Measurements from ENCODE around the gene ADAMTS20. TPM values are rescaled to one million over a fixed set of nuclear protein-coding genes. Genes with fewer than 3 reads are reported as not detected.

Gene ADAMTS20
- total and polyA plus RNA-seq, 10 of the 15 experiments (the other 5 are each of a cell fraction or from before 2014, with no cell fraction given) = 0.33 TPM; not detected in 9

DNA sequence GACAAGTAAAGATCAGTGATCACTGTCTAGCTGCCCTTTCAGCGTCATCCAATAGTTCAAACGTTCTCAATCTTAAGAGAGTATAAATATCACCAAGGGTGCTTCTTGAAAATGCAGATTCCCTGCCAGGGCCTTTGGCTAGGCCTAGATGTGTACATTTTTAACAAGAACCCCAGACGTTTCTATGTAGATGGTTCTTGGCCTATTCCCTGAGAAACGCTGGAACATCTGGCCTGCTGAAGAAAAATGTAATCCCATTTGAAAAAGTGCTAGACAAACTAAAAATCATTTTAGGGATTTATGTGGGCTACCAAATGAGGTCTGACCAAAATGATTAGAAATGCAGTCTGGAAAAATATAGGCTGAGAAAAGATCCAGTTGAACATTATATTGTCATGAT is 231.7 kb downstream of the ADAMTS20 start:
- Histone ChIP-seq H3K79me2 (ENCODE audit: control insufficient read depth, insufficient read depth, low read length) (no peaks in the 10 kb centered on the region), H4K20me1 (ENCODE audit: control insufficient read depth, insufficient read depth) (no peaks in the 10 kb centered on the region), H3K27ac (ENCODE audit: control insufficient read depth, insufficient read depth) (no peak overlapping the region), H3K4me2 (ENCODE audit: control insufficient read depth, insufficient read depth) (no peak overlapping the region), H2AFZ (ENCODE audit: control insufficient read depth, low read depth, low read length) (no peak overlapping the region), H3K27me3 (replicated peaks in 1 of 2; ENCODE audit: control insufficient read depth in 2 of 2, insufficient read depth in 2 of 2, low read length in 1 of 2) (no peaks in the 10 kb centered on the region), H3K9ac (ENCODE audit: control insufficient read depth, insufficient read depth, low read length) (no peak overlapping the region), H3K36me3 (ENCODE audit: control insufficient read depth in 2 of 2, insufficient read depth in 2 of 2, low read length in 1 of 2) (no peaks in the 10 kb centered on the region), H3K4me3 (no peak overlapping the region), H3K9me3 (replicated peaks; ENCODE audit: control insufficient read depth, insufficient read depth, low read length) (no peaks in the 10 kb centered on the region), H3K4me1 (ENCODE audit: control insufficient read depth, insufficient read depth, low read length) (no peaks in the 10 kb centered on the region)
- POLR2A ChIA-PET = no interaction called here
- no TSS peak for BruUV-seq (replicated peaks)
- no peak for ATAC-seq
- in situ Hi-C loops (cut with MboI) = no loop called here
- RAD21 ChIA-PET (ENCODE audit: unreplicated experiment) = no interaction called here
- no peak for DNase-seq (ENCODE audit: low read depth, low spot score)
- intact Hi-C loops (cut with micrococcal nuclease; ENCODE audit: unreplicated experiment) = no loop called here
- SMC1A ChIA-PET (ENCODE audit: uncharacterized antibody, unreplicated experiment) = no interaction called here
- no peak for FAIRE-seq
- CTCF ChIA-PET = no interaction called here
- 46% methylated on average over 4 of the region's 4 CpGs for WGBS (ENCODE audit: insufficient coverage, insufficient replicate concordance, low lambda C conversion rate, missing lambda C conversion rate)
- TF ChIP-seq ZZZ3 (IDR thresholded peaks at IDR 0.05; ENCODE audit: control insufficient read depth, insufficient read length, low read depth) (no peak), NR2F1 (conservative IDR thresholded peaks at IDR 0.05) (no peak), EP300 (IDR thresholded peaks at IDR 0.05; ENCODE audit: borderline replicate concordance in 1 of 2, control insufficient read depth in 1 of 2, low read depth in 2 of 2, low read length in 2 of 2) (no peak), RB1 (IDR thresholded peaks at IDR 0.05; ENCODE audit: borderline replicate concordance) (no peak), RAD21 (IDR thresholded peaks at IDR 0.05; ENCODE audit: insufficient read depth, low read depth, low read length) (no peak), SRF (IDR thresholded peaks at IDR 0.05; ENCODE audit: low read depth in 2 of 2, low read length in 2 of 2) (no peak), CHD4 (IDR thresholded peaks at IDR 0.05) (no peak), CBFB (IDR thresholded peaks at IDR 0.05; ENCODE audit: low read depth) (no peak), NFYA (IDR thresholded peaks at IDR 0.05; ENCODE audit: borderline replicate concordance, low read depth, low read length) (no peak), TARDBP (IDR thresholded peaks at IDR 0.05; ENCODE audit: borderline replicate concordance) (no peak)
- TF ChIP-seq, protein P1, sequence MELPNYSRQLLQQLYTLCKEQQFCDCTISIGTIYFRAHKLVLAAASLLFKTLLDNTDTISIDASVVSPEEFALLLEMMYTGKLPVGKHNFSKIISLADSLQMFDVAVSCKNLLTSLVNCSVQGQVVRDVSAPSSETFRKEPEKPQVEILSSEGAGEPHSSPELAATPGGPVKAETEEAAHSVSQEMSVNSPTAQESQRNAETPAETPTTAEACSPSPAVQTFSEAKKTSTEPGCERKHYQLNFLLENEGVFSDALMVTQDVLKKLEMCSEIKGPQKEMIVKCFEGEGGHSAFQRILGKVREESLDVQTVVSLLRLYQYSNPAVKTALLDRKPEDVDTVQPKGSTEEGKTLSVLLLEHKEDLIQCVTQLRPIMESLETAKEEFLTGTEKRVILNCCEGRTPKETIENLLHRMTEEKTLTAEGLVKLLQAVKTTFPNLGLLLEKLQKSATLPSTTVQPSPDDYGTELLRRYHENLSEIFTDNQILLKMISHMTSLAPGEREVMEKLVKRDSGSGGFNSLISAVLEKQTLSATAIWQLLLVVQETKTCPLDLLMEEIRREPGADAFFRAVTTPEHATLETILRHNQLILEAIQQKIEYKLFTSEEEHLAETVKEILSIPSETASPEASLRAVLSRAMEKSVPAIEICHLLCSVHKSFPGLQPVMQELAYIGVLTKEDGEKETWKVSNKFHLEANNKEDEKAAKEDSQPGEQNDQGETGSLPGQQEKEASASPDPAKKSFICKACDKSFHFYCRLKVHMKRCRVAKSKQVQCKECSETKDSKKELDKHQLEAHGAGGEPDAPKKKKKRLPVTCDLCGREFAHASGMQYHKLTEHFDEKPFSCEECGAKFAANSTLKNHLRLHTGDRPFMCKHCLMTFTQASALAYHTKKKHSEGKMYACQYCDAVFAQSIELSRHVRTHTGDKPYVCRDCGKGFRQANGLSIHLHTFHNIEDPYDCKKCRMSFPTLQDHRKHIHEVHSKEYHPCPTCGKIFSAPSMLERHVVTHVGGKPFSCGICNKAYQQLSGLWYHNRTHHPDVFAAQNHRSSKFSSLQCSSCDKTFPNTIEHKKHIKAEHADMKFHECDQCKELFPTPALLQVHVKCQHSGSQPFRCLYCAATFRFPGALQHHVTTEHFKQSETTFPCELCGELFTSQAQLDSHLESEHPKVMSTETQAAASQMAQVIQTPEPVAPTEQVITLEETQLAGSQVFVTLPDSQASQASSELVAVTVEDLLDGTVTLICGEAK (IDR thresholded peaks at IDR 0.05; ENCODE audit: borderline replicate concordance) = no peak
- TF ChIP-seq, protein P2, sequence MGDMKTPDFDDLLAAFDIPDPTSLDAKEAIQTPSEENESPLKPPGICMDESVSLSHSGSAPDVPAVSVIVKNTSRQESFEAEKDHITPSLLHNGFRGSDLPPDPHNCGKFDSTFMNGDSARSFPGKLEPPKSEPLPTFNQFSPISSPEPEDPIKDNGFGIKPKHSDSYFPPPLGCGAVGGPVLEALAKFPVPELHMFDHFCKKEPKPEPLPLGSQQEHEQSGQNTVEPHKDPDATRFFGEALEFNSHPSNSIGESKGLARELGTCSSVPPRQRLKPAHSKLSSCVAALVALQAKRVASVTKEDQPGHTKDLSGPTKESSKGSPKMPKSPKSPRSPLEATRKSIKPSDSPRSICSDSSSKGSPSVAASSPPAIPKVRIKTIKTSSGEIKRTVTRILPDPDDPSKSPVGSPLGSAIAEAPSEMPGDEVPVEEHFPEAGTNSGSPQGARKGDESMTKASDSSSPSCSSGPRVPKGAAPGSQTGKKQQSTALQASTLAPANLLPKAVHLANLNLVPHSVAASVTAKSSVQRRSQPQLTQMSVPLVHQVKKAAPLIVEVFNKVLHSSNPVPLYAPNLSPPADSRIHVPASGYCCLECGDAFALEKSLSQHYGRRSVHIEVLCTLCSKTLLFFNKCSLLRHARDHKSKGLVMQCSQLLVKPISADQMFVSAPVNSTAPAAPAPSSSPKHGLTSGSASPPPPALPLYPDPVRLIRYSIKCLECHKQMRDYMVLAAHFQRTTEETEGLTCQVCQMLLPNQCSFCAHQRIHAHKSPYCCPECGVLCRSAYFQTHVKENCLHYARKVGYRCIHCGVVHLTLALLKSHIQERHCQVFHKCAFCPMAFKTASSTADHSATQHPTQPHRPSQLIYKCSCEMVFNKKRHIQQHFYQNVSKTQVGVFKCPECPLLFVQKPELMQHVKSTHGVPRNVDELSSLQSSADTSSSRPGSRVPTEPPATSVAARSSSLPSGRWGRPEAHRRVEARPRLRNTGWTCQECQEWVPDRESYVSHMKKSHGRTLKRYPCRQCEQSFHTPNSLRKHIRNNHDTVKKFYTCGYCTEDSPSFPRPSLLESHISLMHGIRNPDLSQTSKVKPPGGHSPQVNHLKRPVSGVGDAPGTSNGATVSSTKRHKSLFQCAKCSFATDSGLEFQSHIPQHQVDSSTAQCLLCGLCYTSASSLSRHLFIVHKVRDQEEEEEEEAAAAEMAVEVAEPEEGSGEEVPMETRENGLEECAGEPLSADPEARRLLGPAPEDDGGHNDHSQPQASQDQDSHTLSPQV (IDR thresholded peaks at IDR 0.05) = no peak
- TF ChIP-seq, protein P3, sequence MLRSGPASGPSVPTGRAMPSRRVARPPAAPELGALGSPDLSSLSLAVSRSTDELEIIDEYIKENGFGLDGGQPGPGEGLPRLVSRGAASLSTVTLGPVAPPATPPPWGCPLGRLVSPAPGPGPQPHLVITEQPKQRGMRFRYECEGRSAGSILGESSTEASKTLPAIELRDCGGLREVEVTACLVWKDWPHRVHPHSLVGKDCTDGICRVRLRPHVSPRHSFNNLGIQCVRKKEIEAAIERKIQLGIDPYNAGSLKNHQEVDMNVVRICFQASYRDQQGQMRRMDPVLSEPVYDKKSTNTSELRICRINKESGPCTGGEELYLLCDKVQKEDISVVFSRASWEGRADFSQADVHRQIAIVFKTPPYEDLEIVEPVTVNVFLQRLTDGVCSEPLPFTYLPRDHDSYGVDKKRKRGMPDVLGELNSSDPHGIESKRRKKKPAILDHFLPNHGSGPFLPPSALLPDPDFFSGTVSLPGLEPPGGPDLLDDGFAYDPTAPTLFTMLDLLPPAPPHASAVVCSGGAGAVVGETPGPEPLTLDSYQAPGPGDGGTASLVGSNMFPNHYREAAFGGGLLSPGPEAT (IDR thresholded peaks at IDR 0.05; ENCODE audit: low read depth) = no peak
- TF ChIP-seq, protein P4, sequence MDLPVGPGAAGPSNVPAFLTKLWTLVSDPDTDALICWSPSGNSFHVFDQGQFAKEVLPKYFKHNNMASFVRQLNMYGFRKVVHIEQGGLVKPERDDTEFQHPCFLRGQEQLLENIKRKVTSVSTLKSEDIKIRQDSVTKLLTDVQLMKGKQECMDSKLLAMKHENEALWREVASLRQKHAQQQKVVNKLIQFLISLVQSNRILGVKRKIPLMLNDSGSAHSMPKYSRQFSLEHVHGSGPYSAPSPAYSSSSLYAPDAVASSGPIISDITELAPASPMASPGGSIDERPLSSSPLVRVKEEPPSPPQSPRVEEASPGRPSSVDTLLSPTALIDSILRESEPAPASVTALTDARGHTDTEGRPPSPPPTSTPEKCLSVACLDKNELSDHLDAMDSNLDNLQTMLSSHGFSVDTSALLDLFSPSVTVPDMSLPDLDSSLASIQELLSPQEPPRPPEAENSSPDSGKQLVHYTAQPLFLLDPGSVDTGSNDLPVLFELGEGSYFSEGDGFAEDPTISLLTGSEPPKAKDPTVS (IDR thresholded peaks at IDR 0.05; ENCODE audit: low read depth, low read length) = no peak

Data from GM12878 (cell line).